ENCODE measurements around the gene SERPINC1. TPM values are rescaled to one million over a fixed set of nuclear protein-coding genes. Genes with fewer than 3 reads are reported as not detected.
"Not testable (repeated sequence)": the region's sequence is repeated elsewhere in the genome, so short reads cannot be mapped to it uniquely, and the experiment has no call there.

SERPINC1 gene
- total RNA-seq, 1 donor from 2014 or later = not detected

GRCh38 chr1:173937062-173937461, 19.9 kb upstream of the SERPINC1 start:
- Mint-ChIP-seq H3K4me3 (no peak overlapping the region), H3K27ac (no peak overlapping the region), H3K27me3 (ENCODE audit: insufficient read depth, low read depth) (no peaks in the 10 kb centered on the region), H3K9me3 (no peaks in the 10 kb centered on the region), H3K36me3 (peaks cover 24% of the 10 kb centered on the region), H3K4me1 (peaks cover 6% of the 10 kb centered on the region)
- no peak overlapping the region for H3K27ac ChIP-seq
- peaks cover 37% of the 10 kb centered on the region for H3K36me3 ChIP-seq
- TF ChIP-seq EZH2 (IDR thresholded peaks at IDR 0.05) (no peak), EZH2phosphoT487 (IDR thresholded peaks at IDR 0.05) (no peak), CTCF (IDR thresholded peaks at IDR 0.05) (no peak)
- no peaks in the 10 kb centered on the region for H3K9me3 ChIP-seq (ENCODE audit: low read depth)
- H3F3A ChIP-seq (ENCODE audit: low read depth) = no peaks in the 10 kb centered on the region
- H3K4me3 ChIP-seq = no peak overlapping the region
- H3K79me2 ChIP-seq (ENCODE audit: low read depth) = no peaks in the 10 kb centered on the region
- H3K27me3 ChIP-seq = no peaks in the 10 kb centered on the region
- H3K9ac ChIP-seq = no peak overlapping the region
- H3K4me2 ChIP-seq = no peak overlapping the region
- no peaks in the 10 kb centered on the region for H4K20me1 ChIP-seq (ENCODE audit: low read depth)
- no peak overlapping the region for H2AFZ ChIP-seq (replicated peaks)
- DNase-seq (ENCODE audit: low spot score) = no peak
- peaks cover 10% of the 10 kb centered on the region for H3K4me1 ChIP-seq

- Histone ChIP-seq H3K9me3 (ENCODE audit: low read depth) (no peaks in the 10 kb centered on the region), H3K79me2 (ENCODE audit: low read depth) (no peaks in the 10 kb centered on the region), H3K27me3 (no peaks in the 10 kb centered on the region), H3F3A (ENCODE audit: low read depth) (peaks cover 5% of the 10 kb centered on the region), H3K4me3 (no peak overlapping the region), H3K27ac (no peak overlapping the region), H3K4me1 (peaks cover 10% of the 10 kb centered on the region), H3K4me2 (no peak overlapping the region), H3K36me3 (peaks cover 27% of the 10 kb centered on the region), H4K20me1 (ENCODE audit: low read depth) (no peaks in the 10 kb centered on the region), H3K9ac (no peak overlapping the region), H2AFZ (replicated peaks) (no peak overlapping the region)
- Mint-ChIP-seq H3K4me3 (no peak overlapping the region), H3K27ac (no peak overlapping the region), H3K9me3 (no peaks in the 10 kb centered on the region), H3K27me3 (ENCODE audit: insufficient read depth, low read depth) (no peaks in the 10 kb centered on the region), H3K36me3 (peaks cover 21% of the 10 kb centered on the region), H3K4me1 (peaks cover 6% of the 10 kb centered on the region)
- TF ChIP-seq EZH2 (IDR thresholded peaks at IDR 0.05) (no peak), EZH2phosphoT487 (IDR thresholded peaks at IDR 0.05) (no peak), CTCF (IDR thresholded peaks at IDR 0.05) (no peak)
- peak; percentile 17 for DNase-seq (ENCODE audit: low spot score)
Measured at GRCh38 chr1:173934440-173934839, 17.3 kb upstream of the SERPINC1 start.

- H3K79me2 ChIP-seq (ENCODE audit: low read depth); H3K4me3 Mint-ChIP-seq; H3K27me3 Mint-ChIP-seq (ENCODE audit: insufficient read depth, low read depth); H3K4me2 ChIP-seq; DNase-seq (ENCODE audit: low spot score); H3K4me3 ChIP-seq; H3K27ac Mint-ChIP-seq; H3K27me3 ChIP-seq; H3K9me3 Mint-ChIP-seq; H3K9me3 ChIP-seq (ENCODE audit: low read depth); H3K27ac ChIP-seq; H3K4me1 ChIP-seq; H3K9ac ChIP-seq; H3K4me1 Mint-ChIP-seq; H2AFZ ChIP-seq (replicated peaks); H4K20me1 ChIP-seq (ENCODE audit: low read depth): not testable (repeated sequence)
- peaks cover 13% of the 10 kb centered on the region for H3K36me3 ChIP-seq
- peaks cover 13% of the 10 kb centered on the region for H3F3A ChIP-seq (ENCODE audit: low read depth)
- peaks cover 16% of the 10 kb centered on the region for H3K36me3 Mint-ChIP-seq
Measured at GRCh38 chr1:173930541-173930940, 13.4 kb upstream of the SERPINC1 start.

GRCh38 chr1:173925306-173926242, 8.4 kb upstream of the SERPINC1 start:
- no peaks in the 10 kb centered on the region for H3K79me2 ChIP-seq (ENCODE audit: low read depth)
- H3K4me2 ChIP-seq = no peak overlapping the region
- Mint-ChIP-seq H3K4me3 (no peak overlapping the region), H3K9me3 (no peaks in the 10 kb centered on the region), H3K36me3 (peaks cover 9% of the 10 kb centered on the region), H3K4me1 (no peaks in the 10 kb centered on the region), H3K27me3 (ENCODE audit: insufficient read depth, low read depth) (no peaks in the 10 kb centered on the region), H3K27ac (no peak overlapping the region)
- no peak for TF ChIP-seq EZH2 (IDR thresholded peaks at IDR 0.05)
- TF ChIP-seq CTCF (IDR thresholded peaks at IDR 0.05) = no peak
- no peak for TF ChIP-seq EZH2phosphoT487 (IDR thresholded peaks at IDR 0.05)
- H3K9me3 ChIP-seq (ENCODE audit: low read depth) = no peaks in the 10 kb centered on the region
- no peaks in the 10 kb centered on the region for H3K4me1 ChIP-seq
- H2AFZ ChIP-seq (replicated peaks) = no peak overlapping the region
- no peaks in the 10 kb centered on the region for H4K20me1 ChIP-seq (ENCODE audit: low read depth)
- DNase-seq (ENCODE audit: low spot score) = no peak
- H3F3A ChIP-seq (ENCODE audit: low read depth) = peaks cover 13% of the 10 kb centered on the region
- H3K36me3 ChIP-seq = no peaks in the 10 kb centered on the region
- H3K9ac ChIP-seq = no peak overlapping the region
- H3K27me3 ChIP-seq = no peaks in the 10 kb centered on the region
- H3K4me3 ChIP-seq = no peak overlapping the region
- H3K27ac ChIP-seq = no peak overlapping the region
